Caki2 (cell line): Measurements from ENCODE around the gene FGFRL1. TPM values are rescaled to one million over a fixed set of nuclear protein-coding genes. Genes with fewer than 3 reads are reported as not detected.

Experiments used
- DNase-seq: peaks from one replicate; pipeline ENCODE4 v3.0.0-alpha.2; 2015; ENCODE audit warnings: low read depth
- in situ Hi-C: cut with HindIII; loops from 2 replicates; pipeline ENCODE4 v1.10.0; 2016; ENCODE audit warnings: low sequenced_read_pairs, low pct_unique_long_range_greater_than_20kb, mixed read lengths
- total RNA-seq: library from RNA; depleted of rRNA; stranded (reverse); fragments of >200 nt; shearing (Covaris generic); gene quantifications from 2 replicates; pipeline ENCODE4 v1.2.3, GENCODE V29; 2014; ENCODE audit warnings: low replicate concordance; rRNA removed

The FGFRL1 gene
- total RNA-seq, 1 experiment from 2014 or later: 70.9 TPM

- in situ Hi-C loops: no loop called here
- no peak for DNase-seq
These were observed 63.8 kb downstream of the FGFRL1 start for GRCh38 chr4:1075225-1075624.

DNA sequence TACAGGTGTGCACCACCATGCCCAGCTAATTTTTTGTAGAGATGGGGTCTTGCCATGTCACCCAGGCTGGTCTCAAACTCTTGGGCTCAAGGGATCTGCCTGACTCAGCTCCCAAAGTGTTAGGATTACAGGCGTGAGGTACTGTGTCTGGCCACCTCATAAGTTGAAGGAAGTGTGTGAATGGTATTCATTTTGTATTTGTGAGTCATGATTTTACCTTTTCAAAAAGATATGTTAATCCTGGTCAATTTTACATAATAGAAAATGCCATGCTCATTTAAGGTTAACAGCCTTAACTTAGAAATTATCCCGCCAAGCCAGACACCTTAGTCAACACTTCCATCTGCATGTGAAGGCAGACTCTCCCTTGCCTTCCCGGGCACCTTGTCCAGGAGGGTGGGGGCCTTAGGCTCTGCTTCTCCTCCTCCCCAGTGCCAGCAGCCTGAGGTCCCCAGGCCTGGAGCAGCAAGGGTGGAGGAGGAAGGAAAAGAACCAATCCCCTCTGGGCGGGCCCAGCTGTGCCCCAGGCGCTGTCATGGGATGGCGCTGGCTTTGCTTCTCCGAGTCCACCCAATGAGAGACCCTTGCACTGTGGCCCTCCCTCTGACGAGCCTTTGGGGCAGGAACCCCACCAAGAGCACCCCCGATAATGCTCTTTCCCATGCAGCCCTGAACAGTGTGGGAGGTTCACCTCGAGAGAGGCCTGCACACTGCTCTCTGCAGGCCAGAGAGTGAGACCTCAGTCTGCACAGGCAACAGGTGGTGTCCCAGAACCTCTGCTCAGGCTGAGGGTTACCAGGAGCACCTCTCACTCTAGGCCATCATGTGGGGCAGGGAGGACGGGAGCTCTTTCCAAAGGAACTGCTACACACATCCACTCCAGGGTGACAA, 64.6 kb downstream of the FGFRL1 start:
- DNase-seq: no peak
- in situ Hi-C loops: no loop called here

Other genes with a start within 250 kb of the FGFRL1 start
- gene CPLX1, start 185.5 kb upstream of the FGFRL1 start, total RNA-seq: 0.20 and 1.5 TPM in 2 replicates
- gene GAK, start 79.3 kb upstream of the FGFRL1 start, total RNA-seq: 51.0 and 61.6 TPM in 2 replicates
- 5.6 and 11.1 TPM in 2 replicates for gene TMEM175, start 79.2 kb upstream of the FGFRL1 start, total RNA-seq
- gene DGKQ, start 38.1 kb upstream of the FGFRL1 start, total RNA-seq: 8.5 and 9.3 TPM in 2 replicates
- 6.7 and 6.9 TPM in 2 replicates for gene IDUA, start 24.6 kb upstream of the FGFRL1 start, total RNA-seq
- gene SLC26A1, start 18.2 kb upstream of the FGFRL1 start, total RNA-seq: 3.0 and 6.9 TPM in 2 replicates
- gene RNF212, start 101.9 kb downstream of the FGFRL1 start, total RNA-seq: not detected in 2 replicates
- 0.88 TPM in 1 of 2 replicates, not detected in the other for gene SPON2, start 161.0 kb downstream of the FGFRL1 start, total RNA-seq
- 178 and 190 TPM in 2 replicates for gene CTBP1, start 237.5 kb downstream of the FGFRL1 start, total RNA-seq